Activated CD4-positive, CD25-positive, alpha-beta regulatory T cell treated with anti-CD3 and anti-CD28 coated beads, Interleukin-2, amount 50 U/mL, for 24 hours (primary cell): ENCODE measurements around the gene DLX4.

Experiments used
- ATAC-seq, 2 donors: fragments of 150-1000 bp; cut with Tn5 transposase; one replicate each; pipeline ENCODE4 v1.10.0; 2021; ENCODE audit warnings: mild to moderate bottlenecking in 1 of 2, moderate library complexity in 1 of 2

DLX4 gene, protein sequence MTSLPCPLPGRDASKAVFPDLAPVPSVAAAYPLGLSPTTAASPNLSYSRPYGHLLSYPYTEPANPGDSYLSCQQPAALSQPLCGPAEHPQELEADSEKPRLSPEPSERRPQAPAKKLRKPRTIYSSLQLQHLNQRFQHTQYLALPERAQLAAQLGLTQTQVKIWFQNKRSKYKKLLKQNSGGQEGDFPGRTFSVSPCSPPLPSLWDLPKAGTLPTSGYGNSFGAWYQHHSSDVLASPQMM

DNA sequence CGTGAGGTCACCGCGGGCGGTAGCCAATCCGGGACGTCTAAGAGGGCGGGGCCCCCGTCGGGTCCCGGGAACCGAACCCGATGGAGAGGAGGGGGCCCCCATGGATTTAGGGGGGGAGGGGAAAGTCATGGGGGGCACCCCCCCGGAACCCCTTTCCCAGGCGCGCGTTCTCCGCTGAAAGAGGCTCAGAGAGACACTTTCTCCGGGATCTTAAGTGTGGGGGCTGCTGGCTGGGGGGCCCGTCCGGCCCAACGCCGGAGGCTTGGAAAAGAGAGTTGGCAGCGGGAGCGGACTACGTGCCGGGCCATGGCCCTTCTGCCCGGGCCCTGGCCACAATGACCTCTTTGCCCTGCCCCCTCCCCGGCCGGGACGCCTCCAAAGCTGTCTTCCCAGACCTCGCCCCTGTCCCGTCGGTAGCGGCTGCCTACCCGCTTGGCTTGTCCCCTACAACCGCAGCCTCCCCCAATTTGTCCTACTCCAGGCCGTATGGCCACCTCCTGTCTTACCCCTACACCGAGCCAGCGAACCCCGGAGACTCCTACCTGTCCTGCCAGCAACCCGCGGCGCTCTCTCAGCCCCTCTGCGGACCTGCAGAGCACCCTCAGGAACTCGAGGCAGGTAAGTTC, at the start of gene DLX4:
Gene DLX4, plus strand, starts transcription at position 57 of the 626 bp plus-strand sequence. Its CDS starts 279 bp downstream, at position 336.
- ATAC-seq: no peak

DNA sequence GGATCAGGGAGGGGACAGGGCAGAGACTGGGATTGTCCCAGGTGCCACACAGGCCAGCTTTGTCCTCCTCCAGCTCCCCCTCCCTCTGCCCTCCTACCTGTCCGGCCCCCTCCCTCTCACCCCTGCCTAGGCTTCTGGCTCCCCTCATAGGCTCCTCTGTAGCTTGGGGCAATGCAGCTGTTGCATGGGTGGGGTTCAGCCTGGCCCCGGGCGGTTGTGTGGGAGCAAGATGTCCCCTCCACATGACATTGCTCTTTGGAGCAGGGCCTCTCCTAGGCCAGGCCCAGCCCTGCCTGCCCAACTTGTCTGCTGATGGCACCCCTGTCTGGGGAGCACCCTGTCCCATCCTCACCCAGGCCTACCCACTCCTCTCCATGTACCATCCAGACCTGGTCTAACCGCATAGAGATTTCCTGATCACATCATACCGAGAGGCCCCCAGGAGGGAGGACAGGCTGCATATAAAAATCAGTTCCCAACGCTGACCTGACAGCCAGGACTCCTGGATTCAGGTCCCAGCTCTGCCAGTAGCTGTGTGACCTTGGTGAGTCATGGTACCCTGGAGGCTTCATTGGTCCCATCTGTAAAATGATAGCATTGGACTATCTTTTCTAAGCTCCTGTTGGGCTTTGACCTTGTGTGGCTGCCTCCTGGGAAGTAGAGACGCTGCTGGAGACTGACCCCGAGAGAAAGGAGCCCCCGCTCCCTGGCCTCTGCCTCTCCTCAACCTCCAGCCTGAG, 48.8 kb upstream of the DLX4 start:
- no peak for ATAC-seq

DNA sequence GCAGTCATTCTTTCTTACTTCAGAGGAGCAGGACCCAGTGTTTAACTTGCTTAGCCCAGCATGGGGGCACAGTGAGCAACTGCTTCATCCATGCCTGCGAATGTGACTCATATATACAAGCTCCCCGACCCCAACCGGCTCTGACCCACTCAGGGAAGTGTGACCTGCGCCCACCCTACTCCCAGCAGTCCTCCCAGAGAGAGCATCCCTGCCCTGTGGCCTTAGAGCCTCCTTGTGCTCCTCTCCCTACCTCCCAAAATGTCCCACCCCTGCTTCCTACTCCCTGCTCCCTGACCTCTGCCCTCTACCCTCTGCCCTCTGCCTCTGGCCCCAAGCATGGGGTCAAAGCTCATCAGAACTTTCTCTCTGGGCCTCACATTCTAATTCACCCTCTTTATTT, 46.9 kb upstream of the DLX4 start:
- ATAC-seq: no peak

DNA sequence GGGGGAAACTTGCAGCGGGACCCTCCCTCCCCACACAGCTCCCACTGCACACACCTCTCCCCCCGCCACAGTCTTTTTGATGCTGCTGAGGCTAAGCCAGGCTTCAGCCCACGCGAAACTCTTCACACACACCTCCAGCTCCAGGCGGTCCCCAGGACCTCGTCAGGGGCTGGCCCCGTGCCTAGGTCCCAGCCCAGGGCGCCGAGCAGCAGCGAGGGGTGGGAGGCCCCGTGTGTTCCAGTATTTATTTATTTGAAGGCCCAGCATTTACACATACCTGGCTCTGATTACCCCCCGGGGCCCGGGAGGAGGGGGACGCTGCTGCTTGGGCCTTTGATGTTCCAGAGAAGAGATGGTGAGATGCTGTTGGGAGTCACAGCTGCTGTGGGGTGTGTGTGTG, 44.9 kb upstream of the DLX4 start:
- ATAC-seq: no peak

DNA sequence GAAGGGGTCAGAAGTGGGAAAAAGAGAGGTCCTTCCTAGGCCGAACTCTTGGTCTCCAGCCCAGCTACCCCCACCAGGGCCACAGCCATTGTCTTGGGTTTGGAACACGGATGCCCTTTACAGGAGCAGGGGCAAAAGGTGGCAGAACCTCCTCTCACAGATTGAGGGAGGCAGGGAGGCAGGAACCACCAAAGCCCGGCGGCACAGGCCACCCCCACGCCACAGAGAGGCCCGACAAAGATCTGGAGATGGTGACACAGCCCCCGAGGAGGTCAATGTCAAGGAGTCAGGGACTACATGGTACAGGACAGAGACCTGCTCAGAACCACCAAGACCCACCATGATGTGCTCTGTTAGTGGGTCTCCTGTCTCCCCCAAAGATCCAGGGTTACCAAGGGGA, 44.4 kb upstream of the DLX4 start:
- no peak for ATAC-seq

DNA sequence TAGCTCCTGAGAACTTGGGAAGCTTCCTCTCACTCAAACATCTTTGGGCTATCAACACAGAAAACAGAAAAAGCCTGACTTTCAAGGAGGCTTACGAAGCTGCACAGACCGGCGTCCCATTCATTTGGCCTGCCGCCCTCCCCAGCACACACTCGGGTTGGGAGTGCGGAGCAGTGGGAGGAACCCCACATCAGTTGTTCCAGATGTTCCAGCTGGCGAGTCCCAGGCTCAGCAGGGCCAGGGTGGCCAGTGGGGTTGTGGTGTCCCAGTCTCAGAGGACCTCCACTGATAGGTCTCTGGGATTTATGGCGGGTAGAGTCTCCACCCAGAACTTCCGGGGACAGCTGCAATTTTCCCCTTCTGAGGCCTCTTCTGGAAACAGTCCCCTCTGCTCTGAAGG, 43.1 kb upstream of the DLX4 start:
- ATAC-seq: no peak

DNA sequence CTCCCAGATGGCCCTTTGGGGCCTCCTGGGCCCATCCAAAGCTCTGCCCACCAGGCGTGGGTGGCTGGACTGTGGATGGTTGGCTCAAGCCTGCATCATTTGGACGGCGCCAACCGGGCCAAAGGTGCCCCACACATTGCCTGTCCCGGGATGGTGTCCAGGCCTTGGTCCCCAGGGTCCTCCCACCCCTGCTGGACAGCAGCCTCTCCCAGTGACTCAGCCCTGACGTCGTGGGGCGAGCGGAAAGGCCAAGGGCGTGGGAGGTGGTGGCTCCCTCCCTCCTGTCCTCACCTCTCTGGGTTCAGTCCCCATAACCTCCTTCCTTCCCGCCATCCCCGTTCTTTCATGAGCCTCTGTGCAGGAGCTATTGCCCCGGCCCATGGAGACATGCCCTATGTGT, 42.1 kb upstream of the DLX4 start:
- ATAC-seq: no peak

DNA sequence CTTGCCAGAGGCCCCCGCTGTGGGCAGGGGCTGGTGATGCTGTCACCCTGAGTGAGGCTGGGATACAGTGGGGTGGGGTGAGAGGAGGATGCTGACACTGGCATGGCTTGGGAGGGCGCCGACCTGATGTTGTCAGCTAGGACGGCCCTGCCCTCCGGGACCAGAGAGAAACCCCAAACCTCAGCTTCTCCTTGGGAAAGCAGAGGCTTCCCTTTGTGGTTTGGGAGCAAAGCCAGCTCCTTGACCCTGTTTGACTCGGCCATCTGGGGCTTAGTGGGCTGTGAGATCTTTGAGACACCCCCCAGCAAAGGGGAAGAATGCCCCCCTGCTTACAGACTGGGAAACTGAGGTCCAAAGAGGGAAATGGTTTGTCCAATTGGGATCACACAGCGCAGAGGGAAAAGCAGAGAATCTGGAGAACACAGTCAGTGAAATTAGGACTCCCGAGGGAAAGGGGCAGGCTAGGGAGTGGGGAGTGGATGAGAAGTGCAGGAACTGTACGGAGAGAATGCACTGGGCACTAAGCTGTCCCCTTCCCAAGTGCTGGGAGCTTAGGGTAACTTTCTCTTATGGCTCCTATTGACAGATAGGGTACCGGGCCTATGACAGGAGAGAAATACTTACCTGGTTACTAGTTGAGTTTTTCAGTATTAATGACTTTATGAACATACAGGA, 40.7 kb upstream of the DLX4 start:
- ATAC-seq: no peak

DNA sequence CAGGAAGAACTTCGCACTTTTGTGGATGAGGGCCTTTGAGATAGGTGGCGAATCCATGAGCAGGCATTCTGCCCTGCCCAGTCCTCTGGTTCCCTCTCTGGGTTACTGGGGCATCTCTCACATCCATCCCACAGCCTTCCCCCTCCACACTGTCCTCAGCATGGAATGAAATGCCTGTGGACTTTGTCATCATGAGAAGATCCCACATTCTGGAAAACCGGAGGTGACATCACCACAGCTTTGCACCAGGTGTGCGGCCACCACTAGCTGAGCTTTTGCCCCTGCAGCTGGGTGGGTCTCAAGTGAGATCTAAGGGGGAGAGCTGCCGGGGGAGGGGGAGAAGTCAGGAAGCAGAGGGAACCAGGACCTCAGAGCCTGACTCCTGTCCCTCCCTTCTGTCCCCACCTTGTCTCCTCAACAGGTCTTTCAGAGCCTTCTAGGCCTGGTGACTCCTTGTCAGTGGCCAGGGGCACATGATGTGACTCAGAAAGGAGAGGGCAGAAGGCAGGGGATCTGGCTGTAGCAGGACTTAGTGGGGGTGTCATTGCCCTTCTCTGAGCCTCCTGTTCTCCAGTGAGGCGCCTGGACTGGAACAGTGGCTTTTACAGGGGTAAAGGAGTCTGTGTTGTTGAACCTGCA, 40.0 kb upstream of the DLX4 start:
- ATAC-seq: no peak

DNA sequence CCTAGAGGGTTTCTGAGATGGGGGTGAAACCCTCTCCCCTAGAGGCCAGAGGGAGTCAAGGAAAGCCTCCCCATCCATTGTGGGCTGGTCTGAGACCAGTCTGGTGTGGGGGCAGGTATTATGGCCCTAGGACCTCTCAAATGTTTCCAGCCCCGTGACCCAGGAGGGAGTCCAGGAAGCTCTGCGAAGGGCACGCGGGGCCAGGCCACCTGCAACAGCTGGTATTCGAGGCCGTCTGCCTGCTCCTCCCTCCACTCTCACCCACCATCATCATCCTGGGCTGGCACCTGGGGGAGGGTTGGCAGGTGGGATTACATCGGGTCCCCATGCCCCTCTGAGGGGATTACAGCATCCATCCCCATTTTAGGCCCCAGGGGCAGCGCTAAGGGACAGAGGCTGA, 38.1 kb upstream of the DLX4 start:
- ATAC-seq: no peak

DNA sequence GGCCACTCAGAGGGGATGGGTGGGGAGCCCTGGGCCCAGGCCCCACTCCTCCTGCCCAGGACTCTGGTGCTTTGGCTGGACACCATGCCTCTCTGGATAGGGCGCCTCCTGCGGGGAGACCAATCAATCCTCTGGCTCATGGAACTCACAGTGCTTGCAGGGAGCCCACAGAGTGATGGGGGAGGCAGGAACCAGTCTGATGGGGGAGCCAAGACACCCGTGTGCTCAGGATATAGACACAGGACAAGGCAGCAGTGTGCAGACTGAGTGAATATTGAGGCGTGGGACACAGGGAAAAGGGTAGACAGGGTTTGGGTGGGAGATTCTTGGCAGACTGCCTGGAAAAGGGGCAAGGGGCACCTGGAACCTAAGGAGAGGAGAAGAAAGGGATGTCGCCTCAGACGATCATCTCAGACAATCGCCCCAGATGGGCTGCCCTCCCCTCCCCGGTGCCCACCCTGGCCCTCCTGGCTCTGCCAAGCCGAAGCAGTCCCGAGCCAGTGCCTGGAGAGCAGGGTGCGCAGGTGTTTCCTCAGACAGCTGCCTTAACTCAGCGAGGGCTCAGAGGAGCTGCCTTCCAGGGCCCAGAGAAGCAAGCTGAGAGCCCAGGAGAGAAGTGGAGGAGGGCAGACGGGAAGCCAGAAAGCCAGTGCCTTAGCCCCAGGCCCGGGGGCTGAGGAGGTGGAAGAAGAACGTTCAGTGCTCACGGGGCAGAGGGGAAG, 37.4 kb upstream of the DLX4 start:
- no peak for ATAC-seq

DNA sequence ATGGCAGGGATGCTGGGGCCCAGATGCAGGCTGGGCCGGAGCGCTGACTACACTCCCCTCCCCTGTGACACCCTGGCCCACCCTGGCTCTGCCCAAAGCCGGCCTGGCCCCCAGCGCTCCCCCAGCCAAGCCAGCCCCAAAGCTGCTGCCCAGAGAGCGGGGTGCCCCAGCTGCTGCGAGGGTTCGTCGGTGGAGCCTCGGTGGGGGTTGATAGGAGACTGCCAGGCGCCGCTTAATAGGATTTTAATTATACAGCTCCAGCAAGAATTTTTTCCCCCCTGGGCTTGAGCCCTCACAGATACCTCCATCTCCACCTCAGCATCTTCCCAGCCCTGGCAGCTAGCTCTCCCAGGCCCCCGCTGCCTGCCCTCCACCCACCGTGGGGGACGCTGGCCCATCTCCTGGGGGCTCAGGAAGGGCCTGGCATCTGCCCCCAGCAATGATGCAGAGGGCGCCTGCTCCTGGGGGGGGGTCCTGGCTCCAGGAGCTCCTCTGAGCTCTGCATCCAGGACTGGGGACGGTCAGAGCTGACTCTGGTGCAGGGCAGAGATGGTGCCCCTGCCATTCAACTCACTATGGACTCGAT, 36.8 kb upstream of the DLX4 start:
- ATAC-seq: no peak

DNA sequence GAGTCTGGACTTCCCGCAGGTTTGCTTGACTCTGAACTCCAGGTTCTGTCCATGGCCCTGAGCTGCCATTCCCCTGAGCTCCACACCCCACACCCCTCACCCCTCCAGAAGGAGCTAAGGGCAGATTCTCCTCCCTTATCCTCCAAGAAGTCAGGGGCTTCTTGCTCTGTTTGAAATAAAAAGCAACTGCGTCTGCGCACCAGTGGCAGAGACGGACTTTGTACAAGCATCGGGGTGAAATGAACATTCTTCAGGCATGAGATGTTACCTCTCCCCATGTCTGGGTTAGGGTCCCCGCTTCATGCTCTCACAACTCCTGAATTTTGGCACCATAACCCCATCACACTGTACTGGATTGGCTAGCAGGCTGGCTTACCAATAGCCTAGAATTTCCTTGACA, 36.1 kb upstream of the DLX4 start:
- ATAC-seq: no peak

DNA sequence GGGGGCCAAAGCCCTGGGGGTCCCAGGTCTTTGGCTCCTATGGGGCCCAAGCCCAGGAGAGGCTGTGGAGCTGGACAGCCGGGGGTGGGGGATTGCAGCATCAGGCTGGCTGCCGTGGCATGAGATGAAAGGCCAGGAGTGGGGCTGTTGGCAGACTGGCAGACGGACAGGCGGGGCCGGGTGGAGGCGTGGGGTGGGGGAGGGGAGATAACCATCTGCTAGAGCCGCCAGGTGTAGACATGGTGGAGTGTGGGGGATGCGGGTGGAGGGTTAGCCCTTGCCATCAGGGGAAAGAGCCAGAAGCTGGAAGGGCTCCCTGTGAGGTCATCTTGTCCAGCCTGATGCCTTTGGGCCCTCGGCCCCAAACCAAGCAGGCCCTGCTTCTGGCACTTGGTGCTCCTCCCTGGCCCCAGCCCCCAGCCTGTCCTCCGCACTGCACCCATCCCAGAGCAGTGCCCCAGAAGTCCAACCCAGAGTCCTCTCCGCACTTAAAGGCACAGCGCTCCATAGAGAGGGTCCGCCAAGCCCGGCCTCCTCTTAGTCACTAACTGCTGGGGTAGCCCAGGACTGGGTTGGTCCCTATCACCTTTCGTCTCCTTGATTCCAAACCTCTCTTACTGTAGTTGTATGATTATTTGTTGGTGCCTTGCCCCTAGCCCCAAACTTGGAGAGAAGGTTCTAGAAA, 33.3 kb upstream of the DLX4 start:
- ATAC-seq: no peak

DNA sequence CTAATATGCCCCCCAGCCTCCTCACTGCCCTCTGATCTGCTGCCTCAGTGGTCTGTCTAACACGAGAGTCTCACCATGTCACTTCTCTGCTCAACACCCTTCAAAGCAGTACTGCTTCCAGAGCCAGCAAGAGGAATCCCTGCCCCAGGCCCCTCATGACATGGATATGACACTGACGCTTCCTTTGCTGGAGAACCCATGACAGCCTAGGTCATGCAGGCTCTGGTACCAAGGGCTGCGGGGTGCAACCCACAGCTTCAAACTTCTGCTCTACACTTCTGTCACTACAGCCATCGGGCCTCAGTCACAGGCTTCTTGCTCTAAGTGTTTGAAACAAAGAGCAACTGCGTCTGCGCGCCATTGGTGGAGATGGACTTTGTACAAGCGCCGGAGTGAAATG, 32.6 kb upstream of the DLX4 start:
- ATAC-seq: no peak

DNA sequence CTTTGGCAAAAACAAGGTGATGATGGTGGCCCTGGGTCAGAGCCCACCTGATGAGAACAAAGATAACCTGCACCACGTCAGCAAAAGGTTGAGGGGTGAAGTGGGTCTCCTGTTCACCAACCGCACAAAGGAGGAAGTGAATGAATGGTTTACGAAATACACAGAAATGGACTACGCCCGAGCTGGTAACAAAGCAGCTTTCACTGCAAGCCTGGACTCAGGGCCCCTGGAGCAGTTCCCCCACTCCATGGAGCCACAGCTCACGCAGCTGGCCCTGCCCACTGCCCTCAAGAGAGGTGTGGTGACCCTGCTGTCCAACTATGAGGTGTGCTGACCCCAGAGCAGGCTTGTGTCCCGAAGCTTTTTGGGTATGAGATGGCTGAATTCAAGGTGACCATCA, 29.7 kb upstream of the DLX4 start:
- ATAC-seq: no peak

DNA sequence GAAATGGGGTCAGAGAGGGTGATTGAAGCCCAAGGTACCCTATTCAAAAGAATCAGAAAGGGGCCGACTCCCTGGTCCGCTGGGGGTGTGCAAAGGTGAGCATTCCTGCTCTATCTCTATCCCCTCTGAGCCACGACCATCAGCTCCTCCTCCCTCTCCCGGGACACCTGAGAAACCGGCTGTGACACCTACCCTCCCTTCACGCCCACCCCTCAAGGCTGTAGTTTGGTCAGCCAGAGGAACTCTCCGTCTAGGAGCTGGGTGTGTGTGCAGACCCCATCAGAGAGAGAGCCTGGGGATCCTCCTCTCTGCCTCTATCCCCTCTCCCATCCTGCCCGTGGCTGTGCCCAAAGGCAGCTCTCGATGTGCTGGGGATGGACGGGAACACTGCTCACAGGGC, 27.6 kb upstream of the DLX4 start:
- ATAC-seq: no peak

DNA sequence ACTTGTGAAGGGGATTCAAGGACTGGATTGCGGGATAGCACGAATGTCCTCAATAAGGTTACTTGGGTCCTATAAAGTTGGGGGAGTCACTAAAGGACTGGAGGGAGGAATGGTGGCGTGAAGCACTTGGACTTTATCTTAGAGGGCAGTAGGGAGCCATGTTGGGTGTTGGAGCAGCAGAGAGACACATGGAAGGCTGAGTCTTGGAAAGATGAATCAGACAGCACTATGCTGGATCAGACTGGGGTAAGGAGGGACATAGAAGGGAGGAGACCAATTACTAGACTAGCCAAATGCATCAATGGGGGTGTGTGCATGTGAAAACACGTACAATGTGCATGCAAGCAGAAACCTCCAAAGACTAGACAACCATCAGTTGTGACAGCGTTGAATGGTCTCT, 26.0 kb upstream of the DLX4 start:
- no peak for ATAC-seq

DNA sequence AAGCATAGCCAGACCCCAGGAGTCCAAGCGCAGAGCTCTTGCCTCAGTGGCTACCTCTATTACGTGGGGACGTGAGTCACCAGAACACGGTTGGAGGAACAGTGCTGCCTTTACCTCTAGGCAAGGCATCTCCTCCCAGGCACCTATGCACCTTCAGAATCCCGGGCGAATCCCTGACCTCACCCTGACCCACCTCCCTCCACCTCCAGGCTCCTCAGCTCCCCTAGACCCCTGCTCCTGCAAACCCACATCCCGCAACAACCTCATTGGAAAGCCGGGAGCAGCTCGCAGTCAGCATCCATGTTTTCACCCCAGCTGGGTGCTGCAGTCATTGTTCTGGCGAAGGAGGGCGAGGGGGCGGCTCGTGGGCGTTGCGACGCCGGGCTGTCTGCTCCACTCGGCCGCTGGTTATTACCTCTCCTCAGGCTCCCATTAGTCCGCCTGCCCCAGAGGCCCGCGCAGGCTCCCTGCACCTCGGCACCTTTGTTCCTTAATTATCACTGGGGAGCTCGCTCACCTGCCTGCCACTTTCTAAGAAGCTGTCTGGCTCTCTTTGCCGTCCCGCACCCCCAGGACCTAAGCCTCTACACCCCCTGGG, 24.6 kb upstream of the DLX4 start:
- ATAC-seq: no peak

DNA sequence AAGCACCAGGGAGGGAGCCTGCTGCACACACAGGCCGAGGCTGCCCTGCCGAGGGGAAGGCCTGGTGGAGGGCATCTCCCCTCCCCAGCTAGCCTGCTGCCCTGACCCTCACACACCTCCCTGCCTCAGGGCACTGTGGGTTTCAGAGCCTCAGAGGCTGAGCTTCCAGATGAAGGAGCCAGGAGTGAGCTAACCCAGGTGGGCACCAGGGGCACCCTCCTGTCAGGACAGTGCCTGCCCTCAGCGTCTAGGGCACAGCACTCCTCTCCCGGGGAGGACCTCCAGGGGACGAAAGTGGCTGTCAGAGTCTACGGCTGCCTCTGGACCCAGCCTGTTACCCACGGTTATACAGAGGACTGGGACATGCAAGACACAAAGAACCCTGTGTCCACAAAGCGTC, 22.8 kb upstream of the DLX4 start:
- no peak for ATAC-seq

DNA sequence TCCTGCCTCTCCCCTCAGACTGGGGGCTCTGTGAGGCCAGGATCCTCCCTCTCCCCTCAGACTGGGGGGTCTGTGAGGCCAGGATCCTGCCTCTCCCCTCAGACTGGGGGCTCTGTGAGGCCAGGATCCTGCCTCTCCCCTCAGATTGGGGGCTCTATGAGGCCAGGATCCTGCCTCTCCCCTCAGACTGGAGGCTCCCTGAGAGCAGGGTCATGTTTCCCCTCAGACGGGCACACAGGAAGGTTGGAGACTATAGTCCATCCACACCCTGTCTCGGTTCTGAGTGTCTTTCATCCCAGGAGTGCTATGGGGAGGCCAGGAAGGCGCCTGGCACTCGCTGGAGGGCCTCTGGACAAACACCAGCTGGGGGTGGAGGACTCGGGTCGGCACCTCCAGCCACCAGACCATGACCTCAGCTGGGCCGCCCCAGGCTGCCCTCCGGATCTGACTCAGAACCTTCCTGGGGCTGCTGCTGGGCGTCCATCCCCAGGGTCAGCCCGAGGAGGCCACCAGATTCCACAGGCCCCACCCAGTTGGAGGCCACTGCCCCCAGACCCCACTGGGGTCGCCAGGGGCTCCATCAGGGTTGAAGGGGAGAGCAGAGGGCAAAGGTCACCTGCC, 21.9 kb upstream of the DLX4 start:
- ATAC-seq: no peak
